Panc1 (cell line): ENCODE data around the gene TSPAN5. TPM values are rescaled to one million over a fixed set of nuclear protein-coding genes. Genes with fewer than 3 reads are reported as not detected.

ENCODE experiments used
- ATAC-seq: fragments of 200-7000 bp; cut with Tn5 transposase; 2 replicates; pipeline ENCODE4 v1.9.1; 2020; ENCODE audit warnings: mild to moderate bottlenecking, moderate library complexity
- BruUV-seq: library from RNA; stranded (reverse); fragments of 400-500 nt; replicated peaks from 2 replicates; lab custom pipeline; 2021; lab: Mats Ljungman, UMichigan
- CTCF ChIA-PET: fragments of 300-600 bp; sonication (Branson Sonifier 250); formaldehyde crosslinking; loops from one replicate; lab custom pipeline; 2022; ENCODE audit warnings: antibody characterized with exemption; lab: Charles Lee
- POLR2A ChIA-PET: fragments of 300-600 bp; sonication (Branson Sonifier 250); formaldehyde crosslinking; loops from one replicate; lab custom pipeline; 2022; ENCODE audit warnings: antibody characterized with exemption; lab: Charles Lee
- DNase-seq: peaks from one replicate; pipeline ENCODE4 v3.0.0-alpha.2; 2010; ENCODE audit warnings: low read depth, low spot score
- H3K27ac ChIP-seq: 2 replicates; pipeline ENCODE4 v1.5.1; 2011; ENCODE audit warnings: mild to moderate bottlenecking, low read length, inconsistent platforms
- H3K27me3 ChIP-seq: fragments of 200-500 bp; sonication (Bioruptor generic); 2 replicates; pipeline ENCODE4 v1.6.0; 2014; ENCODE audit warnings: low read length, inconsistent platforms; ENCODE audit not compliant: control insufficient read depth, insufficient read depth
- H3K36me3 ChIP-seq: fragments of 200-500 bp; sonication (Bioruptor generic); 2 replicates; pipeline ENCODE4 v1.5.1; 2014; ENCODE audit warnings: inconsistent platforms, mild to moderate bottlenecking, low read length, moderate library complexity; ENCODE audit not compliant: control insufficient read depth, insufficient read depth
- H3K4me1 ChIP-seq: 2 replicates; pipeline ENCODE4 v1.5.1; 2011; ENCODE audit warnings: inconsistent platforms, mild to moderate bottlenecking, low read length, moderate library complexity; ENCODE audit not compliant: control insufficient read depth, insufficient read depth
- H3K4me3 ChIP-seq, 2 experiments: 2 replicates each; pipeline ENCODE4 v1.5.1; 2011 to 2012; ENCODE audit warnings: low read depth in 2 of 2, low read length in 2 of 2, mild to moderate bottlenecking in 2 of 2, inconsistent platforms in 1 of 2, moderate library complexity in 1 of 2
- H3K9me3 ChIP-seq: fragments of 200-500 bp; sonication (Bioruptor generic); 2 replicates; pipeline ENCODE4 v1.5.1; 2014; ENCODE audit warnings: low read depth, mild to moderate bottlenecking, inconsistent platforms, low read length, moderate library complexity; ENCODE audit not compliant: control insufficient read depth, insufficient read depth
- CTCF ChIP-seq: fragments of 450-650 bp; IDR thresholded peaks from 2 replicates; pipeline ENCODE4 v1.5.1; 2017; ENCODE audit warnings: mild to moderate bottlenecking
- POLR2AphosphoS5 ChIP-seq: IDR thresholded peaks from 2 replicates; pipeline ENCODE4 v1.6.1; 2012; ENCODE audit warnings: mild to moderate bottlenecking, low read depth, low read length, moderate library complexity
- REST ChIP-seq, 2 experiments: IDR thresholded peaks; 2 replicates each; pipeline ENCODE4 v1.6.1; 2011 to 2012; ENCODE audit warnings: low read depth in 2 of 2, control low read depth in 1 of 2, low read length in 1 of 2, mild to moderate bottlenecking in 1 of 2, moderate library complexity in 1 of 2; ENCODE audit not compliant: insufficient read depth in 1 of 2
- SIN3A ChIP-seq: IDR thresholded peaks from 2 replicates; pipeline ENCODE4 v1.6.1; 2012; ENCODE audit warnings: low read depth, mild to moderate bottlenecking, low read length, moderate library complexity, borderline replicate concordance; ENCODE audit not compliant: insufficient read depth
- TCF7L2 ChIP-seq: IDR thresholded peaks from 2 replicates; pipeline ENCODE4 v1.6.1; 2011; ENCODE audit warnings: mild to moderate bottlenecking, low read depth, low read length, inconsistent platforms
- in situ Hi-C: cut with HindIII; loops from 2 replicates; pipeline ENCODE4 v1.10.0; 2016; ENCODE audit warnings: low sequenced_read_pairs, low pct_unique_long_range_greater_than_20kb
- intact Hi-C: fragments of 100-400 bp; cut with micrococcal nuclease; formaldehyde crosslinking; loops from one replicate; pipeline ENCODE4 v1.10.0; 2022; ENCODE audit not compliant: unreplicated experiment
- total RNA-seq: library from RNA; stranded (reverse); gene quantifications from one replicate; pipeline ENCODE4 v1.2.1, GENCODE V29; 2021; ENCODE audit not compliant: unreplicated experiment

TSPAN5 gene
- total RNA-seq, 1 experiment from 2014 or later = 61.9 TPM

- Histone ChIP-seq H3K27ac (no peak overlapping the region), H3K27me3 (no peaks in the 10 kb centered on the region), H3K4me3 (no peak overlapping the region), H3K4me1 (peaks cover 15% of the 10 kb centered on the region), H3K36me3 (no peaks in the 10 kb centered on the region), H3K9me3 (no peaks in the 10 kb centered on the region)
- ATAC-seq = no peak
- in situ Hi-C loops (no loop called here), intact Hi-C loops (no loop called here)
- ChIA-PET POLR2A (no interaction called here), CTCF (no interaction called here)
- BruUV-seq = no TSS peak
- DNase-seq = no peak
- TF ChIP-seq CTCF (no peak), TCF7L2 (no peak), POLR2AphosphoS5 (no peak), REST (IDR thresholded peaks at IDR 0.05; ENCODE audit: insufficient read depth in 1 of 2, low read depth in 2 of 2, low read length in 1 of 2) (no peak), SIN3A (no peak)
These were observed 130.7 kb downstream of the TSPAN5 start for GRCh38 chr4:98527534-98528269.

- intact Hi-C loops = no loop called here
- CTCF ChIA-PET = no interaction called here
- H3K36me3 ChIP-seq = no peaks in the 10 kb centered on the region
These were observed 134.2 kb downstream of the TSPAN5 start for GRCh38 chr4:98524230-98524629.

More at GRCh38 chr4:98524230-98524629, 134.2 kb downstream of the TSPAN5 start:
- H3K4me1 ChIP-seq = peaks cover 22% of the 10 kb centered on the region
- H3K27ac ChIP-seq = no peak overlapping the region
- DNase-seq (no peak), ATAC-seq (no peak)
- H3K9me3 ChIP-seq = no peaks in the 10 kb centered on the region
- BruUV-seq = no TSS peak
- H3K27me3 ChIP-seq = no peaks in the 10 kb centered on the region
- TF ChIP-seq REST (IDR thresholded peaks at IDR 0.05; ENCODE audit: insufficient read depth in 1 of 2, low read depth in 2 of 2, low read length in 1 of 2) (no peak), POLR2AphosphoS5 (no peak), SIN3A (no peak), CTCF (no peak)
- in situ Hi-C loops = no loop called here
- POLR2A ChIA-PET = no interaction called here
- H3K4me3 ChIP-seq = no peak overlapping the region
